ENCODE data around the gene CNST. TPM values are rescaled to one million over a fixed set of nuclear protein-coding genes. Genes with fewer than 3 reads are reported as not detected.

CNST gene
- total RNA-seq, 1 experiment from 2014 or later = 19.8 TPM

DNA sequence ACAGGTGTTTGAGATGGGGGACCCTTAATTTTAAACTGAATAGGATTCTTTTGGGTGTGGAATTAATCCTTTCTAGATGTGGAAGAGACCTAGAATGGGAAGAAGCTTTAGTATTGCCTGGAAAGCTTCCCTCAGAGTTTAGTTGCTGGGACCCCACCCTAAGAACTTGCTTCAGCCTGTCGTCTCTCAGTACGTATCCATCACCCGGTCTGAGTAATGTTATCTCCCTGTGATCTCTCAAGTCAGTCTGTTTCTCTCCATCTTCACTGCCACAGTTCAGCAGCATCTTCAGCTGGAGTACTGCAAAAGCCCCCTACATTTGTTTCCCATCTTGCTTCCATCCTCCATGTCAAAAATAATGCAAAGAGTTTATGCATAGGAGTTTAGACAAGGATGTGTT, 28.9 kb downstream of the CNST start:
- Histone ChIP-seq H4K5ac (ENCODE audit: insufficient read length, low read depth, low read length) (no peak overlapping the region), H3K23me2 (ENCODE audit: insufficient read length, low read depth, low read length, poor library complexity, severe bottlenecking) (no peaks in the 10 kb centered on the region), H2BK120ac (ENCODE audit: low read depth, low read length, poor library complexity, severe bottlenecking) (no peak overlapping the region), H3K56ac (ENCODE audit: insufficient read length, low read depth, low read length) (no peak overlapping the region), H3K18ac (ENCODE audit: insufficient read length, low read depth, low read length) (no peak overlapping the region), H4K8ac (replicated peaks; ENCODE audit: insufficient read length, low read depth, low read length) (no peak overlapping the region), H2AFZ (ENCODE audit: low read length) (no peak overlapping the region), H3K4me2 (ENCODE audit: insufficient read depth, insufficient read length, low read length) (no peak overlapping the region), H2BK20ac (ENCODE audit: low read depth, low read length, poor library complexity, severe bottlenecking) (no peak overlapping the region), H3K14ac (ENCODE audit: insufficient read depth, low read length) (no peak overlapping the region), H4K91ac (ENCODE audit: insufficient read length, low read depth, low read length) (no peak overlapping the region), H3K4me1 (ENCODE audit: insufficient read depth, low read length) (no peaks in the 10 kb centered on the region), H3K4ac (ENCODE audit: low read depth, low read length) (no peak overlapping the region), H2AK5ac (ENCODE audit: insufficient read length, low read length) (no peak overlapping the region), H3K79me2 (ENCODE audit: insufficient read depth, low read length) (no peaks in the 10 kb centered on the region), H3K9ac (ENCODE audit: extremely low read depth, insufficient read length, low read length) (no peak overlapping the region), H2BK15ac (ENCODE audit: low read depth, low read length) (no peak overlapping the region), H3K79me1 (ENCODE audit: insufficient read depth, low read depth, low read length, poor library complexity, severe bottlenecking) (no peaks in the 10 kb centered on the region), H3K9me3 (ENCODE audit: control insufficient read depth, low read depth, low read length) (no peaks in the 10 kb centered on the region), H3T11ph (ENCODE audit: low read length) (no peak overlapping the region), H3K27me3 (ENCODE audit: insufficient read depth, low read length) (no peaks in the 10 kb centered on the region), H3K23ac (ENCODE audit: insufficient read length, low read depth, low read length) (no peak overlapping the region), H3K27ac (ENCODE audit: insufficient read length, low read depth, low read length) (no peak overlapping the region), H4K20me1 (ENCODE audit: control insufficient read depth, insufficient read depth, insufficient read length) (no peaks in the 10 kb centered on the region), H2BK12ac (ENCODE audit: insufficient read length, low read depth, low read length) (no peak overlapping the region), H2BK5ac (ENCODE audit: insufficient read length, low read length) (no peak overlapping the region)
- no peak for DNase-seq
- no peaks in the 10 kb centered on the region for H3K4me1 Mint-ChIP-seq
- H3K9me3 Mint-ChIP-seq = peaks cover 3% of the 10 kb centered on the region in 2 experiments
- H3K36me3 Mint-ChIP-seq (ENCODE audit: insufficient read depth in 1 of 3, low read depth in 3 of 3) = peaks cover 10 to 20% (median 16%) of the 10 kb centered on the region in 3 experiments
- TF ChIP-seq, protein P1, sequence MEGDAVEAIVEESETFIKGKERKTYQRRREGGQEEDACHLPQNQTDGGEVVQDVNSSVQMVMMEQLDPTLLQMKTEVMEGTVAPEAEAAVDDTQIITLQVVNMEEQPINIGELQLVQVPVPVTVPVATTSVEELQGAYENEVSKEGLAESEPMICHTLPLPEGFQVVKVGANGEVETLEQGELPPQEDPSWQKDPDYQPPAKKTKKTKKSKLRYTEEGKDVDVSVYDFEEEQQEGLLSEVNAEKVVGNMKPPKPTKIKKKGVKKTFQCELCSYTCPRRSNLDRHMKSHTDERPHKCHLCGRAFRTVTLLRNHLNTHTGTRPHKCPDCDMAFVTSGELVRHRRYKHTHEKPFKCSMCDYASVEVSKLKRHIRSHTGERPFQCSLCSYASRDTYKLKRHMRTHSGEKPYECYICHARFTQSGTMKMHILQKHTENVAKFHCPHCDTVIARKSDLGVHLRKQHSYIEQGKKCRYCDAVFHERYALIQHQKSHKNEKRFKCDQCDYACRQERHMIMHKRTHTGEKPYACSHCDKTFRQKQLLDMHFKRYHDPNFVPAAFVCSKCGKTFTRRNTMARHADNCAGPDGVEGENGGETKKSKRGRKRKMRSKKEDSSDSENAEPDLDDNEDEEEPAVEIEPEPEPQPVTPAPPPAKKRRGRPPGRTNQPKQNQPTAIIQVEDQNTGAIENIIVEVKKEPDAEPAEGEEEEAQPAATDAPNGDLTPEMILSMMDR (conservative IDR thresholded peaks at IDR 0.05) = no peak
- no peaks in the 10 kb centered on the region for H3K27me3 Mint-ChIP-seq (ENCODE audit: low read depth)
- WGBS (ENCODE audit: extremely low coverage, insufficient read length, low lambda C conversion rate) = no CpG with 5 or more reads among the region's 3 CpGs
- no peak overlapping the region for H3K4me3 Mint-ChIP-seq
- H3K27ac Mint-ChIP-seq = no peak overlapping the region
